ENCODE results near the gene ADAMTSL4. TPM values are rescaled to one million over a fixed set of nuclear protein-coding genes. Genes with fewer than 3 reads are reported as not detected.
A peak's percentile ranks its signal among the peaks of the same experiment; 100 is the strongest.

ADAMTSL4 gene
- polyA plus RNA-seq (ENCODE audit: insufficient read length): 10.4 TPM
- long read RNA-seq, donor 1, partial matches to known transcripts: 0 of 3 reads
- long read RNA-seq, donor 1, other reads (novel, unspliced or antisense): 0 of 3 reads
- long read RNA-seq, donor 2, partial matches to known transcripts: 0 of 1 reads
- long read RNA-seq, donor 2, other reads (novel, unspliced or antisense): 0 of 1 reads
- long read RNA-seq, donor 3: 0 reads
- long read RNA-seq, donor 4, partial matches to known transcripts: 0 of 1 reads
- long read RNA-seq, donor 4, other reads (novel, unspliced or antisense): 0 of 1 reads
- long read RNA-seq, donor 5: 0 reads
- long read RNA-seq, donor 6, partial matches to known transcripts: 0 of 2 reads
- long read RNA-seq, donor 6, other reads (novel, unspliced or antisense): 0 of 2 reads
- long read RNA-seq, donor 7, partial matches to known transcripts: 0 of 1 reads
- long read RNA-seq, donor 7, other reads (novel, unspliced or antisense): 0 of 1 reads
- long read RNA-seq, donor 8: 0 reads

DNA sequence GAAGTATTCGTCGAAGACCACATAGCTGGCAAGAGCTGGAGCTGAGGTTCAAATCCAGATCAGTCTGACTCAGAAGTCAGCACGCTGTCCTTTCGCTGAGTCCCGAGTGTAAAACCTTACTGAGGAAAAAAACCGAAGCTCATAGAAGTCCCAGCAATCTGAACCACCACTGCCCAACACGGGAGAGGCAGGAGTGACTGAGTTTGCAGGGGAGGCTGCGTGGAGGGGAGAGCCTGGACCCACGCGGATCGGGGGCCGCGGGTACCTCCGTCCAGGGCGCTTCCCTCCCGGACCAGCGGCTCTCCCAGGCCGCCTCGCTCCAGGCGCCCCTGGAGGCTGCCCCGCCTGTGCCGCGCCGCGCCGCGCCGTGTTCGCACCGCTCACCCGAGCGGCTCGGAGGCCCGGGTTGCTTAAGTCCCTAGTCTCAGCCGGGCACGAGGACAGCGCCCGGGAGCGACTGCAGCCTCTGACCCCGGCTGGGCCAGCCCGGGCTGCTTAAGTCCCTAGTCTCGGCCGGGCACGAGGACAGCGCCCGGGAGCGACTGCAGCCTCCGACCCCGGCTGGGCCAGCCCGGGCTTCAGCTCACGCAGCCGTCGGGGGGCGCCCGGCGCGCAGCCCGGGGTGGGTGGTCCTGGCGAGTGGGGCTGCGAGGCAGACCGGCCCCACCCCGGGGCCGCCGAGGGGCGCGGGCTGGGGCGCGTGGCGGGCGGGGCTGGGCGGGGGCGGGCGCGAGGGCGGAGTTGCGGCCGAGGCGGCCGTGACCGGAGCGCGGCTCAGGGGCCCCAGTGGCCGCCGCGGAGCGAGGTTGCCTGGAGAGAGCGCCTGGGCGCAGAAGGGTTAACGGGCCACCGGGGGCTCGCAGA lies at the start of gene ADAMTSL4:
ADAMTSL4 (plus strand) TSS at position 777 of the 864 bp plus-strand sequence. CDS start 2,881 bp downstream, outside the sequence.
- DNase-seq: peak; percentile 50

DNA sequence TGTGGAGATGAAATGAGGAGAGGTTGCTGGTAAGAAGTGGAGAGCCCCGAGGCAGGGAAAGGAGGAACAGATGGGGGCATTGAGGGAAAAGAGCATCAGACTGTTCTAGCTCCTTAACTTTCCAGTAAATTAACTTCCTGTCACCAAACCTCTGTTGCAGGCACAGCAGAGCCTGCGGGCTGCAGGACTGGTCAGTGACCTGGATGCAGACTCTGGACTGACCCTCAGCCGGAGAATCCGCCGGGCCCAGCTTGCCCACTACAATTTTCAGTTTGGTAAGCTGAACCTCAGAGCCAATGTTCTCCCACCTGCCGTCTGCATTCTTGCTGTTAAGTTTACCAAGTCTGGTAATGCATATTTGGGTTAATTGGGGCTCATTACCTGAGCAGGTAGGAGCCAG lies 43.8 kb upstream of the ADAMTSL4 start:
- DNase-seq: no peak

DNA sequence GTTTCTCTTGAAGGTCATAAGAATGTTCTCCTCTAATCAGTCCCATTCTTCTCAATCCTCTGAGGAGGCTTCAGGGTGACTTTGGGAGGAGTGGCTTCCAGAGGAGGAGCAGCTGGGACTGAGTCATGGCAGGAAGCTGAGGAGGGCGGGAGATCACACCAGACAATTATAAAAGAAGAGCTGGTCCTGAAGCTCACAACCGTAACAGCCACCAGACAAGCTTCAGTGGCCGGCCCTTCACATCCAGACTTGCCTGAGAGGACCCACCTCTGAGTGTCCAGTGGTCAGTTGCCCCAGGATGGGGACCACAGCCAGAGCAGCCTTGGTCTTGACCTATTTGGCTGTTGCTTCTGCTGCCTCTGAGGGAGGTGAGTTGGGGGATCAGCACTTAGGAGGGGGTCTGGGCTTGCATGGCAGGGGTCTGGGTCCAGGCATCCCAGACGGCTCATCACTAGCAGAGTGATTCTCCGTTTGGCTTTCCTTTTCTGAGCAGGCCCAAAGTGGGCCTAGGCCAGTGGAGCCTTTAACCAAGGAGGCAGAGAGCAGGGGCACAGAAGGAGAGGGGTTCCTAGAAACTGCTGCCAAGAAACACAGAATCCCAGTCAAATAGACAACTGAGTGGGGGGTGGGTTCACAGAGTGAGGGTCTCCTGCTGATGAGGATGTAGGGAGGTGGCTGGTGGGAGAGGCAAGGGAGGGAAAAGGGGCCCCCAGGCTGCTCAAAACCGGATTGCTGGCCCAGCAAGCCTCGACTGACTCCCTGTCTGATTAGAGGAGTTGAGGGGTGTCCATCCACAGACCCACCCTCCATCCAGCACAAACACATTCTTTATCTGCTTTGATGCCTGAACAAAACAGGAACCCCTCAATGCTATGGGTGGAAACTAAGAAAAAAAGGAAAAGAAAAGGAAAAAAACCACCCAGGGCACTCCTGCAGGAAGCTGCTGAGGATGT lies 41.0 kb upstream of the ADAMTSL4 start, which contains the start of gene ECM1:
ECM1 (plus strand) TSS at position 198 of the 953 bp plus-strand sequence; CDS start at position 299, 101 bp downstream.
- no peak for DNase-seq

DNA sequence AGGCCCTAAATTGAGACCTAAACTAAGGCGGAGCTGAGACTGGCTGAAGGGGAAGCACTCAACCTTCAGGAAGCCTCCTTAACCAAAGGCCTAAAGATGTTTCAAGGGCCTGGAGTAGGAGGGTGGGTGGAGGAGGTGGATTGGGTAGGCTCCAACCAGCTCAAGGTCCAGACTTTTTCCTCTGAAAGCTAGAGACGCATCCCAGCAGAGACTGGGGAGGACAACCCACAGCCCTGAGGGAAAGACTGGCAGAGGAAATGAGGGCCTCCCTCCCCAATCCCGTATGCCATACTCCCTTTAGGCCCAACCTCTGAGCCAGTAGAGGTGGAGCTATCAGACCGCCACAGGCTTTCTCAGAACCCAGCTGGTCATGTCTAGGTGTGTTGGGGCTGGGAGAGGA lies 40.2 kb upstream of the ADAMTSL4 start:
- no peak for DNase-seq

DNA sequence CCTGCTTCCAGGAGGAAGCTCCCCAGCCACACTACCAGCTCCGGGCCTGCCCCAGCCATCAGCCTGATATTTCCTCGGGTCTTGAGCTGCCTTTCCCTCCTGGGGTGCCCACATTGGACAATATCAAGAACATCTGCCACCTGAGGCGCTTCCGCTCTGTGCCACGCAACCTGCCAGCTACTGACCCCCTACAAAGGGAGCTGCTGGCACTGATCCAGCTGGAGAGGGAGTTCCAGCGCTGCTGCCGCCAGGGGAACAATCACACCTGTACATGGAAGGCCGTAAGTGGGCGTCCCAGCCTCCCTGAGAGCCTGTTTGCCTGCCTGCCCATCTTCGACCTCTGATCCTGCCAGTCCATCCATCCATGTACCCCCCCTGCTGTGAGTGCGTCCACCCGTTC lies 37.7 kb upstream of the ADAMTSL4 start:
- no peak for DNase-seq

DNA sequence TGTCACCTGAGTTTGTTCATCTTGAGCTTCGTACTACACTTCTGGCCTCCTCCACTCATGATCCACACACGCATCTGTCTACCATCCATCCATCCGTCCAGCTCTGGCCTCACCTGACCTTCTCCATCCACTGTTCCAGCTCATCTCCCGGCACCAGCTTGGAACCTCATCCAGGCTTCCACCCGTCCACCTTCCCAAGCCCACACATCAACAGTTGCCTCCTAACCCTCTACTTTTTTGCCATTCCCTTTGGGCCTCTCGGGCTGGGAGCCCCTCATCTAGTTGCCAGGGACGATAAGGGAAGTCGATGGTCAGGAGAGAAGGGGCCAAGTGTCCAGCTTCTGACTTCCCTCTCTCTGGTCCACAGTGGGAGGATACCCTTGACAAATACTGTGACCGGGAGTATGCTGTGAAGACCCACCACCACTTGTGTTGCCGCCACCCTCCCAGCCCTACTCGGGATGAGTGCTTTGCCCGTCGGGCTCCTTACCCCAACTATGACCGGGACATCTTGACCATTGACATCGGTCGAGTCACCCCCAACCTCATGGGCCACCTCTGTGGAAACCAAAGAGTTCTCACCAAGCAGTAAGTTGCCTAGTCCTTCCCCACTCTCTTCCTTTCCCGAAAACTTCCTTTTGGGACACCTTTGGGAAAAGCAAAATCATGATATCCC lies 37.1 kb upstream of the ADAMTSL4 start:
- DNase-seq: no peak

DNA sequence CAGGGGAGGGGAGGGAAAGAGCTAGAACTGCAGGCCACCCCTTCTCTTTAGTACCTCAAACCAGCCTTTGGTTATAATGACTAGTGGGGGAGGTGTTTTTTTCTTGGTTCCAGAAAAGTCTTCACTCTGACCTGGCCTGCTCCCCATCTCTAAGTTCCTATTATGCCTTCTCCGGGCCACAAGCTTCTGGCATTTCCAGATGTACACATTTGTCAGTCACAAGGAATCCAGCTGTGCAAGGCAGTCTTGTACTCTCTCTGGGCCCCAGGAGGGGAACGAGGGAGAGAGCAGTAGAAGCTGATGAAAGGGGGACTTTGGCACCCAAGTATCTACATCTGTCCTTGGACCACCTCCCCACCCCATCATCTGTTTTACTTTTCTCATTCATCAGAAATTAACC lies 36.4 kb upstream of the ADAMTSL4 start:
- no peak for DNase-seq

DNA sequence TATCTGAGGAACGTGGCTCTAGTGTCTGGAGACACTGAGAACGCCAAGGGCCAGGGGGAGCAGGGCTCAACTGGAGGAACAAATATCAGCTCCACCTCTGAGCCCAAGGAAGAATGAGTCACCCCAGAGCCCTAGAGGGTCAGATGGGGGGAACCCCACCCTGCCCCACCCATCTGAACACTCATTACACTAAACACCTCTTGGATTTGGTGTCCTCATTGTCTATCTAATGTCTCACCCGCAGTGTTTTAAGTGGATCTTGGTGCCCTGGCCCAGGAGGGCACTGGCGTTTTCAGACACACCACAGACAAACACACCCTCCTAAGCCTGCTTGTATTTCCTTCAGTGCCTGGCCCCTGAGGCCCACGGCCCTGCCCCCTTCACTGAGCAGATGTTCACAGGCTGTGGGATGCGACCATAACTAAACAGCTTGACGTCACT lies 35.8 kb upstream of the ADAMTSL4 start:
- DNase-seq: no peak

DNA sequence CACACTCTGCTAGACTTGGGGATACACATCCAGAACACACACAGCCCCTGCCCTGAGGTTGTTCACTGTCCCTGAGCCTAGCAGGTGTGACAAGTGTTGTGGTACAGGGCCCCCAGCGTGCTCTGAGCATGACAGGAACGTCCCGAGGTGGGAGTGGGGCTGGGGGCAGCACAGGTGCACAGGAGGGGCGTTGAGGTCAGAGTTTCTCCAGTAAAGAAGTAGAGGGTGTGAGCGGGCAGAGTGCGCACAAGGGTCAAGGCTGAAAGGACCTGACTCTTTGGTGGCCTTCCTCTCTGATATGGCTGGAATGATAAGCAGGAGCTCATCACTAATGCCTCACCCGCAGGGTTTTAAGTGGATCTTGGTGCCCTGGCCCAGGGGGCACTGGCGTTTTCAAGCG lies 34.9 kb upstream of the ADAMTSL4 start:
- no peak for DNase-seq

DNA sequence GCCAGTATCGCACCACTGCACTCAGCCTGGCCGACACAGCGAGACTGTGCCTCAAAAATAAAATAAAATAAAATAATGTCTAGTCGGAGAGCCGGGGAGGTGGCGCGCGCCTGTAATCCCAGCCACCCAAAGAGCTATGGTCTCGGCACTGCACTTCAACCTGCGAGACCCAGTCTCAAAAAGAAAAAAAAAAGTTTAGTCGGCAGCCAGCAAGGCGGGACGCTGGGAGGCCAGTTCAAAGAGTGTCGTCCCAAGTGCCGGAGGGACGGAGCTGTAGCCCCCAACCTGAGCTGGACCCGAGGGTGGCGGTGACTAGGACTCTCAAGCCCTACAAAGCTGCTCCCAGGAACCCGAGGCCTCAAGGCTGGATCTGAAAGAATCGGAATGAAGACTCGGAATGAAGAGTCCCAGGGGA lies 34.3 kb upstream of the ADAMTSL4 start:
- DNase-seq: no peak

DNA sequence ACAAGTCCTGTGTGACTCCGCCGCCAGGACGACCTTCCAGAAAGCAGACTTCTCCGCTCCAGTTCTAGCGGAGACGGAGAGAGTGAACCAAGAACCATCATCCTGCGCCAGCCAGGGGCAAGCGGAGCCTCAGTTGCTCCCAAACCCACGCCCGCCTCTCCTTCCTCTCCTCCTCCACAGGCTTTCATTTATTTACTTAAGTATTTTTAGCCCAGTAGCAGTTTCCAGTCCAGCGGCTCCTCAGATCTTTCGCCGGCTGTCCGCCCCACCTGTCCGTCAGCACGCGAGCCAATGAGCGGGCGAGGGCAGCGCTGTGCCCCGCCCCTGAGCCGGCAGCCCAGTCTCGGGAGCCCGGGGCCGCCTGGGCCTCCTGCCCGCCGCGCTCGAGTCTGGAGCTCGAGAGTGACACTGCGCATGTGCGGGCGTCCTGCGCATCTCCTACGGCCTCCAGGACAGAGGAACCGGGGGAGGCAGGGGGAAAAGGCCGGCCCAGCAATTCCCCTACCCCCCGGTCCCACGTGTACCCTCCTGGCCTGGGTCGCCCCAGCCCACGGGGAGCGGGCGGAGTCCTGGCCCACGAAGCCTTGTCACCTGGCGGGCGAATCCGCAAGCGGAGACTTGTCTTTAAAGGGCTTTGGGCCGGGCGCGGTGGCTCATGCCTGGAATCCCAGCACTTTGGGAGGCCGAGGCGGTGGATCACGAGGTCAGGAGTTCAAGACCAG lies 33.7 kb upstream of the ADAMTSL4 start, which contains the start of gene FALEC:
FALEC (plus strand) TSS at position 425 of the 722 bp plus-strand sequence.
- DNase-seq: peak; percentile 94

DNA sequence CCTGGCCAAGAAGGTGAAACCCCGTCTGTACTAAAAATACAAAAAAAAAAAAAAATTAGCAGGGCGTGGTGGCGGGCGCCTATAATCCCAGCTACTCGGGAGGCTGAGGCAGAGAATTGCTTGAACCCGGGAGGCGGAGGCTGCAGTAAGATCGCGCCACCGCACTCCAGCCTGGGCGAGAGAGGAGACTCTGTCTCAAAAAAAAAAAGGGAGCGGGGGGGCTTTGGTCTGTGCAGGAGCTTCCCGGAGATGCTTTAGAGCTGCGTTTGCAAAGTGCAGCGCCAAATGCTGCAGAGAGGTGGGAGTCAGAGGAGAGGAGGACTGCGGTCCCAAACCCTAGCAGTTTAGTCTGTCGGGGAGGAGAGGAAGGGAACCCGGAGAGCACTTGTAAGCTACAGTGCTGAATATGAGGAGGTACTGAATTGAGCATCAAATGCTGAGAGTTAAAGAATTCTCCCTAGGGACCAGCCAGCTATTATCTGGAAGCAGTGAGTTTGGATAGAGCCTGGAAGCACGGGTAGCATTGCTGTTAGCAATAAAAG lies 33.1 kb upstream of the ADAMTSL4 start:
- DNase-seq: no peak

DNA sequence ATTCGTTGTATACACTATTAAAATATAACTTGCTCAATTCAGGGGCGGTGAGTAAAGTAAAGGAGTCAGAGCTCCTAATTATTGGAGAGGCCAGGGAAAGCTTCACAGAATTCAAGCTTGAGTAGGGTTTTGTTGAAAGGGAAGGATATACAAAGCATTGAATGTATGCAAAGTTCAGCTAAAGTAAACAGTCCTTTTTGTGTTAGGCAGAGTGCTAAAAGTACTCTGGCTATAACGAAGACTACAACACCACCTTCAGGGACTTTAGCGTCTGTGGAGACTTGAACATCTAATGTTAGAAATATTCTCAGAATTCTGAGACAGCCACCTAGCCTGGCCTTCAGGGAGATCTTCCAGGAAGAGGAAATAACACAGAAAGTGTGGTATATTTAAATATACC lies 32.6 kb upstream of the ADAMTSL4 start:
- no peak for DNase-seq

DNA sequence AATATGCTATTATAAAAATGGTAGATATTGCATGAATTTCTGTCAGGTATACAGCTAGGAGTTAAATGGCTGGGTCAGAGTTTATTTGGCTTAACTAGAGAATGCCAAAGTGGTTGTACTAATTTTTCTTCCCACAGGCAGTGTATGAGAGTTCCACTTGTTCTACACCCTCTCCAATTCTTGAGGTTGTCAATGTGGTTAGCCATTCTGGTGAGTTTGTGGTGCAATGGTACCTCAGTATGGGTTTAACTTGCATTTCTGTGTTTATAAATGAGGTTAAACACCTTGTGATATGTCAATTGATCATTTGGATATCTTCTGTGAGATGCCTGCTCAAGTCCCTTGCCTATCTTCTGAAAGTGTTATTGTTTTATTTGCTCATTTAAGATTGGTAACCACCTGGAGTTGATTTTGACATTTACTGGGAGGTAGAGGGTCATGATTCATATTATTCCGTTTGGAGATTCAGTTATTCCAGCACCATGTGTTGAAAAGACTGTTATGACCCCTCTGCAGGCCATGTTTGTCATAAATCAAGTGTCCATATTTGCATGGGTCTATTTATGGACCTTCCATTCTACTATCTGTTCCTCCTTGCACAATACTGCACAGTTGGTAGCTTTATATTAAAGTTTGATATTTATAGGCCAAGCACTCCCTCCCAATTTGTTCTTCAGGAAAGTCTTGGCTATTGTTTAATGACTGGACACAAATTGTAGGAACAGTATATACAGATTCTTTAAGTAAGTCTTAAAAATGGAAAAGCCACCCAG lies 27.8 kb upstream of the ADAMTSL4 start:
- no peak for DNase-seq

DNA sequence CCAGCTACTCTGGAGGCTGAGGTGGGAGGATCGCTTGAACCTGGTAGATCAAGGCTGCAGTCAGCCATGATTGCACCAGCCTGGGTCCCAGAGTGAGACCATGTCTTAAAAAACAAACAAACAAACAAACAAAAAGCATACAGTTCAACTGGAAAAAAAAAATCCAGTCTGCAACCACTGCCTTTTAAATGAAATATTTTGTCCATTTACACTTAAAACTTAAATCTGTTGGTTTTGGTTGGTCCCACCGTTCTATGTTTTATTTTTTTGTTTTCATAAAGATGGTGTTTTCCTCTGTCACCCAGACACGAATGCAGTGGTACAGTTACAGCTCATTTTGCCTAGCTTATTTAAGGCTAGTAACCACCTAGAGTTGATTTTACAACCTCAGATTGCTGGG lies 23.9 kb upstream of the ADAMTSL4 start:
- no peak for DNase-seq

DNA sequence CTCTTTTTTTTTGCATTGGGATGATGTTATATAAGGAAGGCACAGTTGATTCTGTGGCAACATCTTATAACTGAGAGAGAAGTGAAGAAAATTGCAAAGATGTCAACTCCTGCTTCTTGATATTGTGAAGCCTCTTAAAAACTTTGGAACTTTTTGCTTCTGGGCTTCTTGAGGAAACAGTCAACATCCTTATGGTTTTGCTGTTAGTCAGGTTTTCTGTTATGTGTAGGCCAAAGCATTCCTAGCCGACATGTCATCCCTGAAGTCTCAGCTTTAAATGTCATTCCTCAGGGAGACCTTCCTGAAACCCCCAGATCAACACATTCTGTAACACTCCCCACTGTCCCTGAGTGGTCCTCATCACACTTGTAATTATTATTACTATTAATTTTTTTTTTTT lies 21.0 kb upstream of the ADAMTSL4 start:
- no peak for DNase-seq

DNA sequence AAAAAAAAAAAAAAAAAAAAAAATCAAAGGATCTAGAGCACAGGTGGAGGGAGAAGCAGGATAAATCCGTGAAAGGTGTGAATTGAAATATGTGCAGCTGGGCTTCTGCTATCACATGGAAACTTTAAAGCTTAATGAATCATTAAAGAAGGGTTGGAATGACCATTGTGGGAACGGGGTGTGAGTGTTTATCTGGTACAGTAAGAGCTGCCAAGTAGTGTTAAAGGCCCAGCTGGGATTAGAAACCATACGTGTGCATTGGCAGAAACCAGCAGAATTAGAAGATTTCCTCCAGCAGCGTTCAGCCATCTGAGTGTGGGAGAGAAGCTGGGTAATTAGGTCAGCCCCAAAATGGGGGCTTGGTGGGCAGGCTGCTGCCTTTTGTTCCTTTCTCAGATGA lies 20.2 kb upstream of the ADAMTSL4 start:
- DNase-seq: no peak

DNA sequence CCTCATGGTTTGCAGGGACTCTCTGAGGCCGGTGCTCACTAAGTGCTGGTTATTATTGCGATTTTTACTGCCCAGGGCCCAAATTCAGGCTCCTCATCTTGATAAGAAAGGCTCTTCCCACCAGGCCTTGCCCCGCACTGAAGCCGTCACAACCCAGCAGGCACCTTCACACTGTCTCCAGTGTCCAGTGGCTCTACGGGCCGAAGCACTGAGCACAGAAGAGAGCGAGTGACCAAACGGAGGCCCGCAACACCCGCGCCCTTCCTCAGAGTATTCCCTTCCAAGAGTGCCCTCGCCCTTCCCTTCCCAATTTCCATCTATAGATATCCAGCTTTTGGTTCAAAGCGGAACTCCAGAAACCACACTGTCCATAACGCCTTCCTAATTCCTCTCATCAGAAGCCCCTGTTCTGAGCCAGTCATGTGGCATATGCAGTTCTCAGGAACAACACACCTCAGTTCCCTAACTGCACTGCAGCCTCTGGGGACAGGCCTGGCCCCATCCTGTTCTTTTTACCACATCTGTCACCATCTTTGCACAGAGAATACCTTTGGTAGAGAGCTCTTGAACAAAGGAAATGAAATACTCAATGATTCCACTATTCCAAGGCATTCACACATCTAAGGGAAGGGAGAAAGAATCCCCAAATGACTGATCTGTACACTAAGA lies 18.6 kb upstream of the ADAMTSL4 start:
- DNase-seq: no peak

DNA sequence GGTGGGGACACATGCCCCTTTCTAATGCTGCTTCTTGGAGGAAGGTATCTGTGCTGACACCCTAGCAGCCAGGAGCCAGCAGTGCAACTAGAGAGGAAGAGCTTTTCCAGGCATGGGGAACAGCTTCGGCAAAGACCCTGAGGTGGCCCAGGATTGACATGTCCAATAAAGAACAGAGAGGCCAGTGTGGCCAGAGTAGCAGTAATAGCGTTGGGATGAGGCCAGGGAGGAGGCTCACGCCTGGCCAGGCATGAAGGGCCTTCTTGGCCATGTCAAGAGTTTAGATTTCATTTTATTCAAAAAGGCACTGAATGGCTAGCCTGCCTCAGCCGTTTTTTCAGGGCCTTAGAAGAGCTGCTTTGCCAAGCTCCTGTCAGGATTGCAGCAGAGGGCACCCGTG lies 16.3 kb upstream of the ADAMTSL4 start:
- DNase-seq: no peak

Measured in left kidney (tissue), 8 donors.